ENCODE results near the gene NACC2.
"Not testable (repeated sequence)": the region's sequence is repeated elsewhere in the genome, so short reads cannot be mapped to it uniquely, and the experiment has no call there.

GRCh38 chr9:136061916-136062315 lies 33.2 kb downstream of the NACC2 start:
- TF ChIP-seq POLR2A, CTCF (IDR thresholded peaks at IDR 0.05): not testable (repeated sequence)

Measured in right lobe of liver (tissue), 4 donors.